GM20000 (cell line): Measurements from ENCODE around the gene SWT1.

Experiments used
- DNase-seq: peaks from one replicate; pipeline ENCODE4 v3.0.0; 2012; ENCODE audit warnings: low spot score
- TF ChIP-seq, protein P1 (sequence below): IDR thresholded peaks from 2 replicates; pipeline ENCODE4 v1.5.1; 2012; ENCODE audit warnings: mild to moderate bottlenecking, control low read depth; ENCODE audit errors: extremely low read depth, missing control alignments

Gene SWT1

DNA sequence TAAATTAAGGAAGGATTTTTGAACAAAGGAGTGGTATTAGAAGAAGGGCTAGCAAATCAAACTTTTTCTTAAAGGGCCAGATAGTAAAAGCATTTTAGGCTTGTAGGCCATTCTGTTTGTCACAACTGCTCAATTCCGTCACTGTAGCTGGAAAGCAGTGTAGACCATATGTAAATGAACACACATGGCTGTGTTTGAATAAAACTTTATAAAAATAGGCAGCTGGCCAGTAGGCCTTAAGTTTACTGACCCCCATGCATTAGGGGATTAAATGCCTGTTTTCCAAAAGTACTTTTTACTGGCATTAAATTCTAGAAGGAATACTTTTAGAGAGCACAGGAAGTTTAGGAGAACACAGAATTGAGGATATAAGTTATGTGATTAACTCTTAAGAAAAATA lies 151.2 kb downstream of the SWT1 start:
- DNase-seq: no peak
- TF ChIP-seq, protein P1, sequence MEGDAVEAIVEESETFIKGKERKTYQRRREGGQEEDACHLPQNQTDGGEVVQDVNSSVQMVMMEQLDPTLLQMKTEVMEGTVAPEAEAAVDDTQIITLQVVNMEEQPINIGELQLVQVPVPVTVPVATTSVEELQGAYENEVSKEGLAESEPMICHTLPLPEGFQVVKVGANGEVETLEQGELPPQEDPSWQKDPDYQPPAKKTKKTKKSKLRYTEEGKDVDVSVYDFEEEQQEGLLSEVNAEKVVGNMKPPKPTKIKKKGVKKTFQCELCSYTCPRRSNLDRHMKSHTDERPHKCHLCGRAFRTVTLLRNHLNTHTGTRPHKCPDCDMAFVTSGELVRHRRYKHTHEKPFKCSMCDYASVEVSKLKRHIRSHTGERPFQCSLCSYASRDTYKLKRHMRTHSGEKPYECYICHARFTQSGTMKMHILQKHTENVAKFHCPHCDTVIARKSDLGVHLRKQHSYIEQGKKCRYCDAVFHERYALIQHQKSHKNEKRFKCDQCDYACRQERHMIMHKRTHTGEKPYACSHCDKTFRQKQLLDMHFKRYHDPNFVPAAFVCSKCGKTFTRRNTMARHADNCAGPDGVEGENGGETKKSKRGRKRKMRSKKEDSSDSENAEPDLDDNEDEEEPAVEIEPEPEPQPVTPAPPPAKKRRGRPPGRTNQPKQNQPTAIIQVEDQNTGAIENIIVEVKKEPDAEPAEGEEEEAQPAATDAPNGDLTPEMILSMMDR: no peak

DNA sequence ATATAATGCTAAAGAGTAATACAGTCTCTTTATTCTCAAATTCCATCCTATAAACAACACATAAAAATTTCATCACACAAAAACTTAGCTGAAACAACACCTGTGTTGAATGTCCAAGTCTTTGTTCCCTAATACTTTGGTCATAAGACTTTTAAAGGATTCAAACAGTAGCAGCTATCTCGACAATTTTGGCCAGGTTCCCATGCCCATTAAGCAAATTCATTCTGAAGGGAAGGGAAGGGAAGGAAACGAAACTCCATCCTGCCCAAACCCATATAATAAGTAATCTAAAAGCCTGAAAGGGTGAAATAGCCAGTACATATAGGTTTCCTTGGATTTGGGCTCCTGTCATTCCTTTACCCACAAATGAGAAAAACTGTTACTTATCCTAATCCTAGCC lies 152.6 kb downstream of the SWT1 start:
- TF ChIP-seq, protein P1: no peak

DNA sequence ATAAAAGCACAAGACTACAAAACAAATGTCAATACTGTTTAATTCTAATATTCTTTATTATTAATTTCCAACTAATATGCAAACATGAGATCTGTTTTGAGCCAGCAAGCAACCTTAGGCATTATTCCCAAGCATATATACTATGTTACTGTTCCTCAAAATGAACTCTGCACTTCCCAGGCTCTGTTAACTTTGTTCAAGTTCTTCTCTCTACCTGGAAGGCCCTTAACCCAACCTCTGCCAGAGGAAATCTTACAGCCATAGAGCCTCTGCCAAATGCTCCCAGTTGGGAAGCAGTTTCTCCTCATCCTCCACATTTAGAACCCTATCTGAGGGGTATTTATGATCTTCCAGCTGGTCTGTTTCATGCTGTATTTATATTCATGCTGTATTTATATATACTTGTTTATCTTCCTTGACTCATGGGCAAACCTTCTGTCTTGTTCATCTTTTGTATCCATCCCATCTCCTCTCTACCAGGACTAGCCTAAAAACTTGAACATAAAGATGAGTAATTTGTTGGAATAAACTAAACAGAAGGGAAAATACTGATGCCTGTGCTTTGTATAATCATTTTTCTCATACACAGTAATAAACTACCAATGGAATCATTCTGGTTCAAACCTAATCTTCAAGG lies 154.7 kb downstream of the SWT1 start:
- DNase-seq: no peak
- TF ChIP-seq, protein P1: no peak

More for the DNA sequence above, 152.6 kb downstream of the SWT1 start:
- DNase-seq: no peak

DNA sequence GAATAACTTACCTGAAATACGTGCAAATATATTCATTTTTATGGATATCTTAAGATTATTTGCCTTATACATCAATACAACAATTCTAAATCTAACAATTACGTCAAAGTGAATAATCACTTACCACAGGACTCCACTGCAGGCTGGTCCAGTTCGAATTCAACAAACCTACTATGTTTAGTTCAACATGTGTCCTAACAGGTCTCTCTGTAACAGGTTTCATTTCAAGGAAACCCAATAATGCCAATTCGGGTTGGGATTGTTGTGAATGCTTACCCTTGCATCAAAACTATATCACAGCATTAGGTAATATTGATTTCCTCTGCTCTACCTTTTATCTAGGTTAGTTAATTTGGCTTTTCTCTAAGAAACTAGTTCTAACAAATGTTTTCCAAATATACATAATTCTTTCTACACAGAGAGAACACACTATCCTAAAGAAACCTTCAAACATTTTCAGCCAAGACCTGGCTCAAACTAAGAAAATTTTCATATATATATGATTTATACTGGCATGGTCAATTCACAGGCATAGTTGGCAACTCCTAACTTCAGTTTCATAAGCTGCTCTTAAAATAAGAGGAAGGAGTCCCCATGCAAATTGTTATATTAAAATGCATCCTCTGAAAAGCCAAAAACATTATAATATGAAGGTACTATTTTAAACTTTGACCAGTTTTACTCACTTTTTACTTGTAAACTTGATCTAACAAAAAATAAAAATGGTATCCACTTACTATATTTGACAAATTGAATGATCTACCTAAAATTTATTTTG lies 155.6 kb downstream of the SWT1 start:
- TF ChIP-seq, protein P1: no peak
- DNase-seq: no peak

DNA sequence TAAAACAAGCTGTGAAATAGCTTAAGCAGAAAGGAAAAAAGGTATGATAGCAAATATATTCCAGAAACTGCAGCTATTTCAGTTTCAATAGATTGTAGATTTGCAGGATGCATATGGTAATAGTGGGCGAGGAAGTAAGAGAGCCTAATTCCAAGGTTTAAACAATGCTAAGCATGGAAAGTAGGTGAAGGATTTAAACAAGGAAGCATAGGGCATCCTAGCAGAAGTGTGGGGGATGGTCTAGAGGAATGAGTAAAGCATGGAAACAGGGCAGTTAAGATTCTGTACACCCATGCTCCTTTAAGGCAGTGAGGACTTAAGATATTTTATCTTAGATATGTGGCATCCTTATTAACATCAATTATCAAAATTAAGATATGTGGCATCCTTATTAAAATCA lies 157.4 kb downstream of the SWT1 start:
- DNase-seq: no peak
- TF ChIP-seq, protein P1: no peak

DNA sequence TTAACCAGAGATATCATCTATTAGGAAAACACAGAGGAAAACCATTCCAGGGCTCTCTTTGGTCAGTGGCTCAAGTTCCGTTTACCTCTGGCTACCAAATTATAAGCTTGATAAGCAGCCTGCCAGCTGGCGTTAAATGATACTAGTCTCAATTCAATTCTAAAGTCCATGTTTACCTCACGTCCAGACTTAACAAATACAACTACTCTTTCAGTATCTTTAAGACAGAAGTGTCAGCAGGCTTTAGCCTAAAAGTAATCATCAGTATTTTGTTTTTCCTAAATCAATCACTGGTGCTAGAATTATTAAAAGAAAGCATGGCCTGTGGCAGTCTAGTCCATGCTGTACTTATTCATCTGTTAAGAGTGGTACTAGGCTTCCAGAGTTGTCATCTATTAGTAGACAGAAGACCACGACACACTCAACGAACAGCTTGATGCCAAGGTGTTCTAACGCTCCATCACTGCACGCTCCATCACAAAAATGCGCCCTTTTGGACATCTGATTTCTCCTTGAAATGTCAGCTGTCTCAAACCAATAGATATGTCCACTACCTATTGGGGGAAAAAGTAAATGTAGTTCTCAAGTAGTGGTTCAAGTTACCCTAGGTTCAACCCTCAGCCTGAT lies 158.6 kb downstream of the SWT1 start:
- TF ChIP-seq, protein P1: no peak
- no peak for DNase-seq

DNA sequence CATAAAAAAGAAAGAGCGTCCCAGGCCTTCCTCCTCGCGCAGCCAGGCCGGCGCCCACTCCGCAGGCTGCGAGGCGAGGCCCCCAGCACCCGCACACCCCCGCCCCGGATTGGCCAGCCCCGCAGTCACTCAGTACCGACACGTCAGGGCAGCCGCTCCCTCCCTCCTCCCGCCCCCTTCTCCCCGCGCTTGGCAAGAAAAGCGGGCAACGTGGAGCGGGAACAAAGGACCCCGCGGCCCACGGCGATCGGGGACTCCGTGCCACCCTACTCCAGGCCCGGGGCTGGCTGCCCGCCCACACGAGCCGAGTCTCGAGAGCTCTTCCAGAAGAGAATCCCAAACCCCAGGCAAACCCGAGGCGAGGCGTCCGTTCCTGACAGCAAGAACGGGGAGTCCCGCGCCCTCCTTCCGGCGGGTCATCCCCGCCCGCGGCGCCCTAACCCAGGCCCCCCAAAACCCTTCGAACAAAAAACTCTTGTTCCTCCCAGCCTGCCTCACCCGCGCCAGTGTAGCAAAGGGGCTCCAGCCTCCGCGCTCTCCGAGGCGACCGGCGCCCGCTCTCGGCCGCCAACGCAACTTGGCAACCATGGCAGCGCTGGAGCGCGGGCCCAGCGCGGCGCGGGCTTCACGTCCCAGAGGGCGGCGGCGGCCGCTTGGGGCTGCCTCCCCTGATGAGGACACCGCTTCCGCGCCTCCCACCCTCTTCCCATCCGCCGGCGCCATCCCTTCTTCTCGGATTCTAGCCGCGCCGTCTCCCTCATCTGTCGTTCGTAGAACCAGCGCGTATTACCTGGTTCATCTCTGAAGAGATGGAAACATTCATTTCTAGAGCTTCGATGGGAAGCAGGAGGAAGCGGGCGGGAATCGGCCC lies 159.4 kb downstream of the SWT1 start:
- TF ChIP-seq, protein P1: no peak
- peak; percentile 90 for DNase-seq
